HG03064 (cell line): ENCODE measurements around the gene SCT.

Experiments used
- ATAC-seq: cut with Tn5 transposase; IDR thresholded peaks from one replicate; pipeline ENCODE4 v1.9.1; 2021; ENCODE audit warnings: low read depth; ENCODE audit not compliant: unreplicated experiment

Gene SCT

GRCh38 chr11:592501-592900 is 34.5 kb downstream of the SCT start:
- no peak for ATAC-seq

- ATAC-seq: no peak
These were observed 36.0 kb downstream of the SCT start for GRCh38 chr11:590997-591396.

GRCh38 chr11:589798-590197 is 37.2 kb downstream of the SCT start:
- no peak for ATAC-seq

- ATAC-seq: no peak
These were observed 39.0 kb downstream of the SCT start for GRCh38 chr11:587978-588380.

GRCh38 chr11:587546-587945 is 39.4 kb downstream of the SCT start:
- no peak for ATAC-seq

GRCh38 chr11:586376-587316 is 40.3 kb downstream of the SCT start:
- no peak for ATAC-seq

- ATAC-seq: no peak
These were observed 42.7 kb downstream of the SCT start for GRCh38 chr11:584287-584686.

GRCh38 chr11:581752-582151 is 45.2 kb downstream of the SCT start:
- ATAC-seq: no peak

- ATAC-seq: no peak
These were observed 45.6 kb downstream of the SCT start for GRCh38 chr11:581342-581741.

GRCh38 chr11:579830-580601 is 47.0 kb downstream of the SCT start:
- no peak for ATAC-seq

GRCh38 chr11:578276-579035 is 48.5 kb downstream of the SCT start:
- ATAC-seq: no peak

GRCh38 chr11:577611-577894 is 49.4 kb downstream of the SCT start:
- ATAC-seq: no peak

GRCh38 chr11:576811-577610 is 50.0 kb downstream of the SCT start:
- no peak for ATAC-seq
